Keratinocyte (primary cell): ENCODE measurements around the gene NIT1. TPM values are rescaled to one million over a fixed set of nuclear protein-coding genes. Genes with fewer than 3 reads are reported as not detected.

ENCODE experiments used
- DNase-seq: peaks from one replicate; pipeline ENCODE4 v3.0.0-alpha.2; 2011; ENCODE audit warnings: low read depth, missing footprints, low spot score
- FAIRE-seq: peaks from 2 replicates; lab custom pipeline; 2011; peaks lifted over from hg19 to GRCh38; lab: Jason Lieb, UNC
- H2AFZ ChIP-seq: 2 replicates; pipeline ENCODE4 v1.6.0; 2012; ENCODE audit warnings: low read length, control low read depth, inconsistent platforms; ENCODE audit not compliant: control insufficient read depth
- H3K27ac ChIP-seq: 2 replicates; pipeline ENCODE4 v1.5.1; 2011; ENCODE audit warnings: low read length; ENCODE audit not compliant: control insufficient read depth, insufficient read depth
- H3K27me3 ChIP-seq: 3 replicates; pipeline ENCODE4 v1.6.0; 2011; ENCODE audit warnings: low read length; ENCODE audit not compliant: control insufficient read depth, insufficient read depth; ENCODE audit errors: extremely low read depth
- H3K36me3 ChIP-seq, 2 experiments: 2 replicates in 1 of 2; 3 replicates in 1 of 2; pipeline ENCODE4 v1.5.1; 2011; ENCODE audit warnings: low read length in 2 of 2, mild to moderate bottlenecking in 1 of 2; ENCODE audit not compliant: control insufficient read depth in 2 of 2, insufficient read depth in 2 of 2; ENCODE audit errors: extremely low read depth in 1 of 2
- H3K4me1 ChIP-seq: 3 replicates; pipeline ENCODE4 v1.5.1; 2011; ENCODE audit warnings: low read length; ENCODE audit not compliant: control insufficient read depth, insufficient read depth; ENCODE audit errors: extremely low read depth
- H3K4me2 ChIP-seq: 3 replicates; pipeline ENCODE4 v1.6.0; 2011; ENCODE audit warnings: low read depth, low read length; ENCODE audit not compliant: control insufficient read depth, insufficient read depth; ENCODE audit errors: extremely low read depth
- H3K4me3 ChIP-seq, 3 experiments: fragments of 200-600 bp in 1 of 3; sonication (generic) in 1 of 3; 2 replicates in 2 of 3; 3 replicates in 1 of 3; pipeline ENCODE4 v1.5.1; 2011 to 2016; ENCODE audit warnings: low read length in 3 of 3, mild to moderate bottlenecking in 3 of 3, control low read depth in 2 of 3, inconsistent platforms in 1 of 3, low read depth in 1 of 3, mixed read lengths in 1 of 3, mixed run types in 1 of 3, moderate library complexity in 1 of 3; ENCODE audit not compliant: control insufficient read depth in 2 of 3, insufficient read depth in 2 of 3; ENCODE audit errors: extremely low read depth in 1 of 3
- H3K79me2 ChIP-seq: 2 replicates; pipeline ENCODE4 v1.6.0; 2012; ENCODE audit warnings: low read length; ENCODE audit not compliant: control insufficient read depth, insufficient read depth
- H3K9ac ChIP-seq: 3 replicates; pipeline ENCODE4 v1.6.0; 2011; ENCODE audit warnings: low read length; ENCODE audit not compliant: control insufficient read depth, insufficient read depth; ENCODE audit errors: extremely low read depth
- H3K9me1 ChIP-seq: 3 replicates; pipeline ENCODE4 v1.6.0; 2011; ENCODE audit warnings: low read length; ENCODE audit not compliant: control insufficient read depth, insufficient read depth; ENCODE audit errors: extremely low read depth
- H3K9me3 ChIP-seq: 2 replicates; pipeline ENCODE4 v1.5.1; 2012; ENCODE audit warnings: low read depth, low read length; ENCODE audit not compliant: control insufficient read depth
- H4K20me1 ChIP-seq: 3 replicates; pipeline ENCODE4 v1.6.0; 2011; ENCODE audit warnings: low read length; ENCODE audit not compliant: control insufficient read depth, insufficient read depth; ENCODE audit errors: extremely low read depth
- CTCF ChIP-seq, 3 experiments: IDR thresholded peaks in 1 of 3; conservative IDR thresholded peaks in 1 of 3; optimal IDR thresholded peaks in 1 of 3; 2 replicates in 2 of 3; 3 replicates in 1 of 3; pipeline versions ENCODE3 to v1.5.1; 2011; ENCODE audit warnings: low read length in 3 of 3, mild to moderate bottlenecking in 3 of 3, moderate library complexity in 2 of 3, control low read depth in 1 of 3, inconsistent platforms in 1 of 3; ENCODE audit not compliant: insufficient read depth in 2 of 3; ENCODE audit errors: extremely low read depth in 1 of 3
- EZH2 ChIP-seq: IDR thresholded peaks from one replicate; pipeline ENCODE4 v1.6.1; 2012; ENCODE audit warnings: inconsistent platforms, mild to moderate bottlenecking, low read length, moderate library complexity
- dilution Hi-C: fragments of 300-500 bp; cut with MboI; formaldehyde crosslinking; loops from one replicate; pipeline ENCODE4 v1.7.0; 2020; ENCODE audit warnings: low sequenced_read_pairs; ENCODE audit not compliant: extremely low pct_ligation_motif_present
- polyA plus RNA-seq, 5 experiments: library from polyadenylated mRNA; depleted of rRNA in 3 of 5; stranded (reverse) in 3 of 5; stranded (forward) in 1 of 5; unstranded in 1 of 5; fragments of >200 nt; gene quantifications; 1 replicate in 1 of 5; 2 replicates in 3 of 5; 3 replicates in 1 of 5; pipeline versions ENCODE4 v1.2.1 to v1.2.3, GENCODE V29; 2011 to 2012; ENCODE audit warnings: missing spikeins in 2 of 5, low read depth in 1 of 5, low replicate concordance in 1 of 5

NIT1 gene
- polyA plus RNA-seq, 1 donor (not counting 4 experiments of a cell fraction or from before 2014, with no cell fraction given), result 22.9 TPM

- H3K4me2 ChIP-seq, result peak overlapping the region; percentile 67
- H3K9me3 ChIP-seq, result no peaks in the 10 kb centered on the region
- FAIRE-seq, result no peak
- H3K9me1 ChIP-seq, result no peaks in the 10 kb centered on the region
- H3K9ac ChIP-seq, result no peak overlapping the region
- peak overlapping the region; percentile 92 for H3K27ac ChIP-seq
- no peaks in the 10 kb centered on the region for H3K79me2 ChIP-seq
- peaks cover 55% of the 10 kb centered on the region for H3K4me1 ChIP-seq
- dilution Hi-C loops, result no loop called here
- H3K4me3 ChIP-seq, result no peak overlapping the region
- H3K27me3 ChIP-seq, result no peaks in the 10 kb centered on the region
- DNase-seq, result no peak
- TF ChIP-seq EZH2 (no peak), CTCF (optimal IDR thresholded peaks at IDR 0.05 in 1 of 3, IDR thresholded peaks at IDR 0.05 in 1 of 3, conservative IDR thresholded peaks at IDR 0.05 in 1 of 3; ENCODE audit: extremely low read depth in 1 of 3, insufficient read depth in 2 of 3, low read length in 3 of 3) (no peak)
- H3K36me3 ChIP-seq, result no peaks in the 10 kb centered on the region
- H4K20me1 ChIP-seq, result no peaks in the 10 kb centered on the region
- H2AFZ ChIP-seq, result no peak overlapping the region
These were observed 35.4 kb upstream of the NIT1 start for GRCh38 chr1:161082483-161082882.

- Histone ChIP-seq H3K79me2 (no peaks in the 10 kb centered on the region), H3K4me2 (peak overlapping the region; percentile 67), H3K27ac (peak overlapping the region; percentile 92), H3K4me3 (peak overlapping the region in 1 of 3 experiments; percentile 0), H2AFZ (peak overlapping the region; percentile 56), H3K27me3 (no peaks in the 10 kb centered on the region), H3K9ac (peak overlapping the region; percentile 73), H4K20me1 (no peaks in the 10 kb centered on the region), H3K9me1 (no peaks in the 10 kb centered on the region), H3K36me3 (no peaks in the 10 kb centered on the region), H3K9me3 (no peaks in the 10 kb centered on the region), H3K4me1 (peaks cover 55% of the 10 kb centered on the region)
- DNase-seq, result peak; percentile 83
- dilution Hi-C loops, result no loop called here
- TF ChIP-seq CTCF (optimal IDR thresholded peaks at IDR 0.05 in 1 of 3, IDR thresholded peaks at IDR 0.05 in 1 of 3, conservative IDR thresholded peaks at IDR 0.05 in 1 of 3; ENCODE audit: extremely low read depth in 1 of 3, insufficient read depth in 2 of 3, low read length in 3 of 3) (no peak), EZH2 (no peak)
- peak; percentile 92 for FAIRE-seq
These were observed 34.7 kb upstream of the NIT1 start for GRCh38 chr1:161082996-161083747.
